Trophoblast cell (in vitro differentiated cells and primary cell): ENCODE measurements around the gene TTN.
A peak's percentile ranks its signal among the peaks of the same experiment; 100 is the strongest.

Experiments
- DNase-seq, 2 donors: peaks; one replicate each; pipeline ENCODE4 v3.0.0-alpha.2; 2016
- H2AFZ ChIP-seq: 2 replicates; pipeline ENCODE4 v1.6.1; 2013; ENCODE audit warnings: low read length, moderate library complexity, mild to moderate bottlenecking; ENCODE audit not compliant: insufficient read depth, poor library complexity
- H2AK5ac ChIP-seq: 2 replicates; pipeline ENCODE4 v1.6.1; 2013; ENCODE audit warnings: mild to moderate bottlenecking, low read length
- H2BK120ac ChIP-seq: 2 replicates; pipeline ENCODE4 v1.6.1; 2013; ENCODE audit warnings: low read length, mild to moderate bottlenecking, moderate library complexity; ENCODE audit not compliant: insufficient read depth, poor library complexity
- H2BK12ac ChIP-seq: 2 replicates; pipeline ENCODE4 v1.6.1; 2013; ENCODE audit warnings: mild to moderate bottlenecking, low read length, moderate library complexity
- H2BK5ac ChIP-seq: 2 replicates; pipeline ENCODE4 v1.6.1; 2013; ENCODE audit warnings: low read length, low read depth, moderate library complexity, mild to moderate bottlenecking; ENCODE audit not compliant: poor library complexity
- H3K14ac ChIP-seq: 2 replicates; pipeline ENCODE4 v1.6.1; 2013; ENCODE audit warnings: mild to moderate bottlenecking, low read length
- H3K18ac ChIP-seq: 2 replicates; pipeline ENCODE4 v1.6.1; 2013; ENCODE audit warnings: mild to moderate bottlenecking, low read length
- H3K23ac ChIP-seq: 2 replicates; pipeline ENCODE4 v1.6.1; 2013; ENCODE audit warnings: low read length
- H3K27ac ChIP-seq: 2 replicates; pipeline ENCODE4 v1.5.1; 2013; ENCODE audit warnings: low read depth, mild to moderate bottlenecking, inconsistent platforms, low read length, moderate library complexity
- H3K27me3 ChIP-seq: 2 replicates; pipeline ENCODE4 v1.6.1; 2013; ENCODE audit warnings: inconsistent platforms, mild to moderate bottlenecking, low read length, moderate library complexity; ENCODE audit not compliant: insufficient read depth
- H3K36me3 ChIP-seq, 2 experiments: 1 replicate in 1 of 2; 2 replicates in 1 of 2; pipeline ENCODE4 v1.6.1; 2013; ENCODE audit warnings: low read length in 2 of 2, mild to moderate bottlenecking in 2 of 2, moderate library complexity in 1 of 2; ENCODE audit not compliant: insufficient read depth in 2 of 2, control insufficient read depth in 1 of 2
- H3K4ac ChIP-seq: 2 replicates; pipeline ENCODE4 v1.6.1; 2013; ENCODE audit warnings: low read depth, mild to moderate bottlenecking, low read length, moderate library complexity
- H3K4me1 ChIP-seq, 2 experiments: 1 replicate in 1 of 2; 2 replicates in 1 of 2; pipeline ENCODE4 v1.6.1; 2013; ENCODE audit warnings: low read length in 2 of 2, mild to moderate bottlenecking in 2 of 2, moderate library complexity in 1 of 2; ENCODE audit not compliant: insufficient read depth in 2 of 2, control insufficient read depth in 1 of 2
- H3K4me2 ChIP-seq: 2 replicates; pipeline ENCODE4 v1.6.1; 2013; ENCODE audit warnings: inconsistent platforms, mild to moderate bottlenecking, low read length, moderate library complexity
- H3K4me3 ChIP-seq: 2 replicates; pipeline ENCODE4 v1.5.1; 2013; ENCODE audit warnings: mild to moderate bottlenecking, low read depth, low read length, inconsistent platforms
- H3K79me1 ChIP-seq: one replicate; pipeline ENCODE4 v1.6.1; 2013; ENCODE audit warnings: low read length
- H3K79me2 ChIP-seq: 2 replicates; pipeline ENCODE4 v1.6.1; 2013; ENCODE audit warnings: low read length, mild to moderate bottlenecking; ENCODE audit not compliant: control insufficient read depth, insufficient read depth, poor library complexity
- H3K9ac ChIP-seq: 2 replicates; pipeline ENCODE4 v1.6.1; 2013; ENCODE audit warnings: mild to moderate bottlenecking, low read length
- H3K9me3 ChIP-seq: 2 replicates; pipeline ENCODE4 v1.6.1; 2013; ENCODE audit warnings: low read depth, mild to moderate bottlenecking, control low read depth, inconsistent platforms, low read length; ENCODE audit not compliant: insufficient read depth
- H4K12ac ChIP-seq: 2 replicates; pipeline ENCODE4 v1.6.1; 2013; ENCODE audit warnings: low read depth, mild to moderate bottlenecking, low read length, moderate library complexity
- H4K8ac ChIP-seq: 2 replicates; pipeline ENCODE4 v1.6.1; 2013; ENCODE audit warnings: low read depth, mild to moderate bottlenecking, low read length, moderate library complexity
- H4K91ac ChIP-seq: one replicate; pipeline ENCODE4 v1.6.1; 2013; ENCODE audit warnings: low read depth, mild to moderate bottlenecking, low read length, moderate library complexity
- WGBS: extraction: QIAGEN DNeasy Blood & Tissue Kit; methylation state at CpG from one replicate; pipeline ENCODE4 v1.1.7; 2013; ENCODE audit warnings: missing lambda C conversion rate; ENCODE audit not compliant: insufficient read length, insufficient coverage; ENCODE audit errors: extremely low coverage; 5-methylcytosine and 5-hydroxymethylcytosine counted together

TTN gene

GRCh38 chr2:178836807-178837206, 29.6 kb upstream of the TTN start:
- WGBS: no CpG with 5 or more reads among the region's 4 CpGs
- H3K79me1 ChIP-seq: no peaks in the 10 kb centered on the region
- no peak overlapping the region for H2BK12ac ChIP-seq
- H3K9ac ChIP-seq: no peak overlapping the region
- no peaks in the 10 kb centered on the region for H3K27me3 ChIP-seq
- peak overlapping the region; percentile 7 for H3K4me2 ChIP-seq
- H4K12ac ChIP-seq: no peak overlapping the region
- H3K4me1 ChIP-seq: peaks cover 0 to 5% of the 10 kb centered on the region in 2 experiments
- H3K4ac ChIP-seq: no peak overlapping the region
- DNase-seq: no peak
- no peaks in the 10 kb centered on the region for H3K79me2 ChIP-seq
- H2AFZ ChIP-seq: no peak overlapping the region
- no peak overlapping the region for H2AK5ac ChIP-seq
- no peak overlapping the region for H3K27ac ChIP-seq
- no peak overlapping the region for H4K8ac ChIP-seq
- no peak overlapping the region for H3K23ac ChIP-seq
- H3K14ac ChIP-seq: no peak overlapping the region
- H3K36me3 ChIP-seq: no peaks in the 10 kb centered on the region
- H3K18ac ChIP-seq: no peak overlapping the region
- H3K9me3 ChIP-seq: peaks cover 3% of the 10 kb centered on the region
- H2BK120ac ChIP-seq: no peak overlapping the region
- no peak overlapping the region for H3K4me3 ChIP-seq
- H2BK5ac ChIP-seq: no peak overlapping the region
- no peak overlapping the region for H4K91ac ChIP-seq

GRCh38 chr2:178834086-178834485, 26.9 kb upstream of the TTN start:
- Histone ChIP-seq H3K4me3 (no peak overlapping the region), H3K27me3 (no peaks in the 10 kb centered on the region), H3K4me1 (peaks cover 0 to 5% of the 10 kb centered on the region in 2 experiments), H4K12ac (no peak overlapping the region), H3K4ac (no peak overlapping the region), H3K4me2 (no peak overlapping the region), H4K8ac (no peak overlapping the region), H2BK12ac (no peak overlapping the region), H3K14ac (no peak overlapping the region), H3K27ac (no peak overlapping the region), H2AFZ (no peak overlapping the region), H4K91ac (no peak overlapping the region), H3K36me3 (no peaks in the 10 kb centered on the region), H3K18ac (no peak overlapping the region), H3K79me2 (no peaks in the 10 kb centered on the region), H2BK120ac (no peak overlapping the region), H3K9me3 (peaks cover 3% of the 10 kb centered on the region), H3K9ac (no peak overlapping the region), H3K23ac (no peak overlapping the region), H2AK5ac (no peak overlapping the region), H2BK5ac (no peak overlapping the region), H3K79me1 (no peaks in the 10 kb centered on the region)
- no peak for DNase-seq
- no CpG with 5 or more reads among the region's 9 CpGs for whole genome bisulfite sequencing

GRCh38 chr2:178833382-178833781, 26.2 kb upstream of the TTN start:
- Histone ChIP-seq H2BK120ac (no peak overlapping the region), H3K27me3 (no peaks in the 10 kb centered on the region), H3K36me3 (no peaks in the 10 kb centered on the region), H3K14ac (no peak overlapping the region), H3K27ac (no peak overlapping the region), H3K4ac (no peak overlapping the region), H3K4me2 (no peak overlapping the region), H3K79me1 (no peaks in the 10 kb centered on the region), H3K18ac (no peak overlapping the region), H3K9me3 (peaks cover 3% of the 10 kb centered on the region), H2BK12ac (no peak overlapping the region), H2AK5ac (no peak overlapping the region), H3K23ac (no peak overlapping the region), H4K91ac (no peak overlapping the region), H3K4me1 (peaks cover 0 to 5% of the 10 kb centered on the region in 2 experiments), H4K12ac (no peak overlapping the region), H2BK5ac (no peak overlapping the region), H4K8ac (no peak overlapping the region), H3K79me2 (no peaks in the 10 kb centered on the region), H2AFZ (no peak overlapping the region), H3K4me3 (no peak overlapping the region), H3K9ac (no peak overlapping the region)
- no CpG with 5 or more reads among the region's 5 CpGs for WGBS
- DNase-seq: no peak

DNA sequence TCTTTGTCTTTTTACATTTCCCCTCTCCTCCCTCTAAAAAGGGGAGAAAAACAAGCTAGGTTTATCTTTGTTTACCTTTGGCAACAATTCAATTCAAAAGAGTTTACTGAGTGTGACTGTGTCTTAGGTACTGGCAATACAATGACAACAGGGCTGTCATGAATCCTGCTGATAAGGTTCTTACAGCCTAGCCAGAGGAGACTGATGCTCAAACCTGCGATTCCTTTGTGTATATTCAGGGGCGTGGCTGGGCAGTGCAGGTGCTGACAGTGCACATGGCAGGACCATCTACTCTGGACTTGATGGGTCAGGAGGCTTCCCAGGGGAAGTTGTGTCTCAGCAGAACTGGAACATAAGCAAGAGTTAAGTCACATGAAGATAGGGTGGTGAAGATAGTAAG, 23.2 kb upstream of the TTN start:
- Histone ChIP-seq H3K9ac (no peak overlapping the region), H3K27ac (no peak overlapping the region), H4K91ac (no peak overlapping the region), H3K4me1 (no peaks in the 10 kb centered on the region), H2BK5ac (no peak overlapping the region), H3K14ac (no peak overlapping the region), H3K36me3 (no peaks in the 10 kb centered on the region), H2AFZ (no peak overlapping the region), H3K79me2 (no peaks in the 10 kb centered on the region), H3K18ac (no peak overlapping the region), H3K27me3 (no peaks in the 10 kb centered on the region), H3K79me1 (no peaks in the 10 kb centered on the region), H3K4me2 (no peak overlapping the region), H3K4ac (no peak overlapping the region), H3K23ac (no peak overlapping the region), H2BK120ac (no peak overlapping the region), H2BK12ac (no peak overlapping the region), H4K8ac (no peak overlapping the region), H4K12ac (no peak overlapping the region), H3K9me3 (no peaks in the 10 kb centered on the region), H2AK5ac (no peak overlapping the region), H3K4me3 (no peak overlapping the region)
- no peak for DNase-seq
- WGBS: no CpG with 5 or more reads among the region's 2 CpGs
